HFF-Myc (cell line): ENCODE data around the gene IQCM.

Source experiments
- DNase-seq: peaks from one replicate; pipeline ENCODE4 v3.0.0-alpha.2; 2011; ENCODE audit warnings: low read depth; ENCODE audit errors: extremely low read depth
- H3K4me3 ChIP-seq: replicated peaks from 2 replicates; pipeline ENCODE4 v1.5.1; 2011; ENCODE audit warnings: low read depth, mild to moderate bottlenecking, control low read depth, low read length
- CTCF ChIP-seq: IDR thresholded peaks from 2 replicates; pipeline ENCODE4 v1.5.1; 2012; ENCODE audit warnings: mild to moderate bottlenecking, low read depth, low read length, control low read depth; ENCODE audit errors: missing control alignments

The IQCM gene

DNA sequence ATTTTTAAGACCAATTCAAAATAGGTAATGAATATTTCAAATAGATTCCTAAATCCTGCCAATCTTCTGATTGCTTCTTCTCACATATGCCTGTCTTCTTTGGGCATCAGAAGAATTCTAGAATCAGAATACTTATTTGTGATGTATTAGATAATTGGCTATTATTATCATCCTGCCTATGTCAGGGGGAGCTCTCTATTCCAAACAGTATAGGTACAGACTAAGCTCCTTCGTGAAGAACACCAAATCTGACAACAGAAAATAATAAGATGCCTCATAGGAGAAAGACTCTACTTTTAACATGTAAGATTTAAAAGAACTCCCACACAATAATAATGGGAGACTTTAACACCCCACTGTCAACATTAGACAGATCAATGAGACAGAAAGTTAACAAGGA is at the start of gene IQCM:
IQCM (minus strand) TSS at position 101 of the 400 bp plus-strand sequence. CDS start 73,152 bp downstream, outside the sequence.
- DNase-seq: no peak
- no peak for TF ChIP-seq CTCF
- no peak within 1 kb of the TSS for H3K4me3 ChIP-seq

GRCh38 chr4:149857446-149857845 is 41.8 kb upstream of the IQCM start:
- TF ChIP-seq CTCF: no peak
- H3K4me3 ChIP-seq: no peak overlapping the region
- DNase-seq: no peak

DNA sequence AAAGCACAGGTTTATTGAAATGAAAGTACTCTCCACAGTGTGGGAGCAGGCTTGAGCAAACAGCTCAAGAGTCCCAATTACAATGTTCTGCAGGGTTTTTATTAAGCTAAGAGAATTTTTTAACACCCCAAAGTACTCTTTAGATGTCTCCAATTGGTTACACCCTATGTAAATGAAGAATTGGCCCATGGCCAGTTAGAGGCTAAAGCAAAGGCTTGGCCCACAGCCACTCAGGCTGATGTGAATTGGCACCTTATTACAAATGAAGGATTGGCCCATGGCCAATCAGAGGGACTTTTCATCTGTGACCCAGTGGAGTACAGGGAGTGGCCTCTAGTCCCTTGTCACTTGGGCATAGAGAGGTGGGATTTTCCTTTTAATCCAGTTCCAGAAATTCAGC is 30.1 kb upstream of the IQCM start:
- no peak overlapping the region for H3K4me3 ChIP-seq
- TF ChIP-seq CTCF: no peak
- DNase-seq: no peak

DNA sequence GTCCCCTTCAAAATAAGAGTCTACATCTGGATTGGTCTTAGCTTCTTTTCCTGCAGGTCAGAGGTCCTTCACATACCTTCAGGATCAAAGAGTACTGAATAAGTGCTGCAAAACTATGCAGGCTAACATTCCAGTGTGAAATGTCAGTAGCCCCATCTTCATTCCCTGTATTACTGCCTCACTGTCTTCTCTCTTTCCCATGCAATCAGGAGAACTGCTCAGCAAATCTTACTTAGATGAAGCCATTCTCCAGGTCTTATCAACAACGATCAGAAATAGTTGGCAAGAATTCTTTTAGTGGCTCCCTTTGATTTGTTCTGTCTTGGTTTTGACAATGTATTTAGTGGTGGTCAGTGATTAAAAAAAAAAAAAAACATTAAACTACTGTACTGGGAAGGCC is 26.0 kb upstream of the IQCM start:
- no peak for TF ChIP-seq CTCF
- DNase-seq: no peak

DNA sequence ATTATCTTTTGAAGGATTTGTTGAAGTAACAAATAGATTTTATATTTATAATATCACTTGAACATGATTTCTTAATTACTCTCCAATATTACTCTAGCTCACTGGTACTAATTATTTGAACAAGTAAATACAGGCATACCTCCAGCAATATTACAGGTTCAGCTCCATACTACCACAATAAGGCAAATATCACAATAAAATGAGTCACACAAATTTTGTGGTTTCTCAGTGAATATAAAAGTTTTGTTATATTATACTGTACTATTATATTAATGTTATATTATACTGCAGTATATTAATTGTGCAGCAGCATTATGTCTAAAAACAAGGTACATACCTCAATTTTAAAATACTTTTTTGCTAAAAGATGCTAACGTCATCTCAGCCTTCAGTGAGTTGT is 22.4 kb upstream of the IQCM start:
- TF ChIP-seq CTCF: no peak
- no peak overlapping the region for H3K4me3 ChIP-seq
- DNase-seq: no peak

More for the DNA sequence above, 26.0 kb upstream of the IQCM start:
- no peak overlapping the region for H3K4me3 ChIP-seq

GRCh38 chr4:149836546-149836945 is 20.9 kb upstream of the IQCM start:
- DNase-seq: no peak
- H3K4me3 ChIP-seq: no peak overlapping the region
- no peak for TF ChIP-seq CTCF

DNA sequence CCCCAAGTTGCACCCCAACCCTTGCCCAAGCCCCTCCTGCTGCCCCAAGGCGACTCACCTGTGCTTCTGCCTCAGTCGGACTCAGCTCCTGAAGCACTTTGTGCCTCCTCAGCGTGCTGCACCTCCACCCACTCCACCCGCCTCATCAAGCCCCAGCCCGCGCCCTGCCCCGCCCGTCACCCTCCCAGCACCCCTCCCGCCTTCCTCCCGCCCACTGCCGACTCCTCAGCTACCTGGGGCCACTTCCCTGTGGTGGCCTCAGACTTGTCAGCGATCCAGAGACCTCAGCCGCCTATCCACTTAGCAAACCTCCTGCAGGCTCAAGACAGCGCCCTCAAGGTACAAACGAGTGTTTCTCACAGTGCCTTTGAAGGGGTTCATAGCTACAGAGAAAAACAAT is 19.6 kb upstream of the IQCM start:
- TF ChIP-seq CTCF: no peak
- no peak for DNase-seq
- no peak overlapping the region for H3K4me3 ChIP-seq
